Brain pericyte (primary cell): ENCODE results near the gene RSPO3.
A peak's percentile ranks its signal among the peaks of the same experiment; 100 is the strongest.

Experiments used
- DNase-seq: peaks from one replicate; pipeline ENCODE4 v3.0.0-alpha.2; 2012; ENCODE audit warnings: low read depth, low spot score

Gene RSPO3

GRCh38 chr6:127111526-127111925 lies 6.9 kb upstream of the RSPO3 start:
- no peak for DNase-seq

GRCh38 chr6:127114214-127114760 lies 4.2 kb upstream of the RSPO3 start:
- no peak for DNase-seq

GRCh38 chr6:127115084-127115655 lies 3.3 kb upstream of the RSPO3 start:
- DNase-seq = no peak

- no peak for DNase-seq
Measured at GRCh38 chr6:127115746-127116145, 2.7 kb upstream of the RSPO3 start.

- no peak for DNase-seq
Measured at GRCh38 chr6:127117979-127118297, 533 bp upstream of the RSPO3 start.

- DNase-seq = no peak
Measured at GRCh38 chr6:127119102-127120022, 891 bp downstream of the RSPO3 start.

- no peak for DNase-seq
Measured at GRCh38 chr6:127120023-127120786, 1.7 kb downstream of the RSPO3 start.

- DNase-seq = peak; percentile 41
Measured at GRCh38 chr6:127120787-127121636, 2.5 kb downstream of the RSPO3 start.

- no peak for DNase-seq
Measured at GRCh38 chr6:127121637-127121960, 3.1 kb downstream of the RSPO3 start.

GRCh38 chr6:127124172-127124571 lies 5.7 kb downstream of the RSPO3 start:
- DNase-seq = no peak

GRCh38 chr6:127124680-127125079 lies 6.2 kb downstream of the RSPO3 start:
- DNase-seq = no peak

- no peak for DNase-seq
Measured at GRCh38 chr6:127128066-127128465, 9.6 kb downstream of the RSPO3 start.

GRCh38 chr6:127129251-127129650 lies 10.8 kb downstream of the RSPO3 start:
- DNase-seq = no peak

GRCh38 chr6:127131275-127131674 lies 12.8 kb downstream of the RSPO3 start:
- no peak for DNase-seq

GRCh38 chr6:127131772-127132376 lies 13.4 kb downstream of the RSPO3 start:
- no peak for DNase-seq

- no peak for DNase-seq
Measured at GRCh38 chr6:127134136-127134535, 15.7 kb downstream of the RSPO3 start.

- no peak for DNase-seq
Measured at GRCh38 chr6:127136786-127137185, 18.3 kb downstream of the RSPO3 start.

- peak; percentile 36 for DNase-seq
Measured at GRCh38 chr6:127146932-127147331, 28.5 kb downstream of the RSPO3 start.

- no peak for DNase-seq
Measured at GRCh38 chr6:127147534-127147933, 29.1 kb downstream of the RSPO3 start.

GRCh38 chr6:127148511-127148910 lies 30.0 kb downstream of the RSPO3 start:
- DNase-seq = no peak

GRCh38 chr6:127154509-127154908 lies 36.0 kb downstream of the RSPO3 start:
- DNase-seq = no peak
